Neural crest cell (in vitro differentiated cells): ENCODE results near the gene SRRM3. TPM values are rescaled to one million over a fixed set of nuclear protein-coding genes. Genes with fewer than 3 reads are reported as not detected.
A peak's percentile ranks its signal among the peaks of the same experiment; 100 is the strongest.

ENCODE experiments used
- DNase-seq: peaks from one replicate; pipeline ENCODE4 v3.0.0; 2021; ENCODE audit warnings: low read depth, mixed read lengths, low spot score
- H3K27ac Mint-ChIP-seq: one replicate; pipeline ENCODE4 v1.8.0; 2021; ENCODE audit warnings: mild to moderate bottlenecking, mixed read lengths; ENCODE audit not compliant: unreplicated experiment
- H3K27me3 Mint-ChIP-seq: 2 replicates; pipeline ENCODE4 v1.8.0; 2021; ENCODE audit warnings: low read depth, mild to moderate bottlenecking, mixed read lengths
- H3K36me3 Mint-ChIP-seq: 2 replicates; pipeline ENCODE4 v1.8.0; 2021; ENCODE audit warnings: low read depth, mild to moderate bottlenecking, mixed read lengths
- H3K4me1 Mint-ChIP-seq: 2 replicates; pipeline ENCODE4 v1.8.0; 2021; ENCODE audit warnings: mixed read lengths
- H3K4me3 Mint-ChIP-seq: one replicate; pipeline ENCODE4 v1.8.0; 2021; ENCODE audit warnings: mild to moderate bottlenecking, mixed read lengths
- H3K9me3 Mint-ChIP-seq: 2 replicates; pipeline ENCODE4 v1.8.0; 2021; ENCODE audit warnings: mixed read lengths
- total RNA-seq: library from RNA; stranded (reverse); gene quantifications from 2 replicates; pipeline ENCODE4 v1.2.1, GENCODE V29; 2021
- TF ChIP-seq, protein P1 (sequence below): fragments of 200-600 bp; sonication (generic); conservative IDR thresholded peaks from 2 replicates; pipeline ENCODE4 v1.5.0; 2021; ENCODE audit warnings: antibody characterized with exemption, mild to moderate bottlenecking

SRRM3 gene
- total RNA-seq, 1 donor from 2014 or later: 4.9 TPM

DNA sequence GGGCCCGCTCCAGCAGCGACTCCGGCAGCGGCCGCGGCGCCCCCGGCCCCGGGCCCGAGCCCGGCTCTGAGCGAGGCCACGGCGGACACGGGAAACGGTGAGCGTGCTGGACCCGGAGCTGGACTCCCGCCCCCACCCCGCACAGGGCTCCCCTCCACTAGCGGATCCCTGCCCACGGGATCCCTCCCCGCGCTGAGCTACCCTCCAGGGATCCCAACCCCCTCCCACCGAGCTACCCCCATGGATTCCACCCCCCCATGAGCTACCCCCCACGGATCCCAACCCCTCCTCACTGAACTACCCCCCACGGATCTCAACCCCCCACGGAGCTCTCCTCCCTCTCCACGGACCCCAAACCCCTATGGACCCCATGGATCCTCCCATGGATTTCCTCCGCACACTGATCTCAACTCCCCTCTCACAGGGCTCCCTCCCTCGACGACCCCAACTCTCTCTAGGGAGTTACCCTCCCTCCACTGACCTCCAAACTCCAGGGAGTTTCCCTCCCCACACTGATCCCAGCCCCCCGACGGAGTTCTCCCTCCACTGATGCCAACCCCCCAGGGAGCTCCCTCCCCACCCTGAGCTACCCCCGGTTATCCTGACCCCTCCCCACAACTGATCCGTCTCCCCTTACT, 80.1 kb downstream of the SRRM3 start:
- H3K4me3 Mint-ChIP-seq: no peak overlapping the region
- peaks cover 9% of the 10 kb centered on the region for H3K4me1 Mint-ChIP-seq
- no peak overlapping the region for H3K27ac Mint-ChIP-seq
- H3K27me3 Mint-ChIP-seq: peaks cover 84% of the 10 kb centered on the region
- H3K9me3 Mint-ChIP-seq: no peaks in the 10 kb centered on the region
- DNase-seq: no peak
- no peaks in the 10 kb centered on the region for H3K36me3 Mint-ChIP-seq
- TF ChIP-seq, protein P1, sequence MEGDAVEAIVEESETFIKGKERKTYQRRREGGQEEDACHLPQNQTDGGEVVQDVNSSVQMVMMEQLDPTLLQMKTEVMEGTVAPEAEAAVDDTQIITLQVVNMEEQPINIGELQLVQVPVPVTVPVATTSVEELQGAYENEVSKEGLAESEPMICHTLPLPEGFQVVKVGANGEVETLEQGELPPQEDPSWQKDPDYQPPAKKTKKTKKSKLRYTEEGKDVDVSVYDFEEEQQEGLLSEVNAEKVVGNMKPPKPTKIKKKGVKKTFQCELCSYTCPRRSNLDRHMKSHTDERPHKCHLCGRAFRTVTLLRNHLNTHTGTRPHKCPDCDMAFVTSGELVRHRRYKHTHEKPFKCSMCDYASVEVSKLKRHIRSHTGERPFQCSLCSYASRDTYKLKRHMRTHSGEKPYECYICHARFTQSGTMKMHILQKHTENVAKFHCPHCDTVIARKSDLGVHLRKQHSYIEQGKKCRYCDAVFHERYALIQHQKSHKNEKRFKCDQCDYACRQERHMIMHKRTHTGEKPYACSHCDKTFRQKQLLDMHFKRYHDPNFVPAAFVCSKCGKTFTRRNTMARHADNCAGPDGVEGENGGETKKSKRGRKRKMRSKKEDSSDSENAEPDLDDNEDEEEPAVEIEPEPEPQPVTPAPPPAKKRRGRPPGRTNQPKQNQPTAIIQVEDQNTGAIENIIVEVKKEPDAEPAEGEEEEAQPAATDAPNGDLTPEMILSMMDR: no peak

DNA sequence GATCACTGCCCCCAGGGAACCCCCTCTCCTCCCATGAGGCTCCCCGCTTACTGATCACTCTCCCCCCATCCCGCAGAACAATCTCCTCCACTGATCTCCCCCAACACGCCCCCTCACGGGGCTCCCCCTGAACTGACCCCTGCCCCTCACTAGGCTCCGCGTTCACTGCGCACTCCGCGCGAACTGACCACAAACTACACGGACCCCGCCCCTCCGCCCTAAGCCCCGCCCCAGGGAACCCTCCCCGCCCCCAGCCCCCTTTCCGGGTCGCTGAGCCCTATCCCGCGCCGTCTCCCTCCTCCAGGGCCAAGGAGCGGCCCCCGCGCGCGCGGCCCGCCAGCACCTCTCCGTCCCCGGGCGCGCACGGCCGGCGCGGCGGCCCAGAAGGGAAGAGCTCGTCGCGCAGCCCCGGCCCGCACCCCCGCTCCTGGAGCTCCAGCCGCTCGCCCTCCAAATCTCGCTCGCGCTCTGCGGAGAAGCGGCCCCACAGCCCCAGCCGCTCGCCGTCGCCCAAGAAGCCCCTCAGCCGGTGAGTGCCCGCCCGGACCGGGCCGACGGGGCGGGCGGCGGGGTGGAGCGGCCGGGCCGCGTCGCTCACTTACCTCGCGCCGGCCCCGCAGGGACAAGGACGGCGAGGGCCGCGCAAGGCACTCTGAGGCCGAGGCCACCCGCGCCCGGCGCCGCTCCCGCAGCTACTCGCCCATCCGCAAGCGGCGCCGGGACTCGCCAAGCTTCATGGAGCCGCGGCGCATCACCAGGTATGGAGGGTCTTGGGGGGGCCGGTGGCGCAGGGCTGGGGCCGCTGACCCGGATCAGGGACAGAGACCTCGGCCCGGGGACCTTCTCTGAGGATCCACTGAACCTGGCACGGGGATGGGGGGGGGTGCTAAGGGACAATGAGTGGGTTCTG, 80.9 kb downstream of the SRRM3 start:
- TF ChIP-seq, protein P1: no peak

DNA sequence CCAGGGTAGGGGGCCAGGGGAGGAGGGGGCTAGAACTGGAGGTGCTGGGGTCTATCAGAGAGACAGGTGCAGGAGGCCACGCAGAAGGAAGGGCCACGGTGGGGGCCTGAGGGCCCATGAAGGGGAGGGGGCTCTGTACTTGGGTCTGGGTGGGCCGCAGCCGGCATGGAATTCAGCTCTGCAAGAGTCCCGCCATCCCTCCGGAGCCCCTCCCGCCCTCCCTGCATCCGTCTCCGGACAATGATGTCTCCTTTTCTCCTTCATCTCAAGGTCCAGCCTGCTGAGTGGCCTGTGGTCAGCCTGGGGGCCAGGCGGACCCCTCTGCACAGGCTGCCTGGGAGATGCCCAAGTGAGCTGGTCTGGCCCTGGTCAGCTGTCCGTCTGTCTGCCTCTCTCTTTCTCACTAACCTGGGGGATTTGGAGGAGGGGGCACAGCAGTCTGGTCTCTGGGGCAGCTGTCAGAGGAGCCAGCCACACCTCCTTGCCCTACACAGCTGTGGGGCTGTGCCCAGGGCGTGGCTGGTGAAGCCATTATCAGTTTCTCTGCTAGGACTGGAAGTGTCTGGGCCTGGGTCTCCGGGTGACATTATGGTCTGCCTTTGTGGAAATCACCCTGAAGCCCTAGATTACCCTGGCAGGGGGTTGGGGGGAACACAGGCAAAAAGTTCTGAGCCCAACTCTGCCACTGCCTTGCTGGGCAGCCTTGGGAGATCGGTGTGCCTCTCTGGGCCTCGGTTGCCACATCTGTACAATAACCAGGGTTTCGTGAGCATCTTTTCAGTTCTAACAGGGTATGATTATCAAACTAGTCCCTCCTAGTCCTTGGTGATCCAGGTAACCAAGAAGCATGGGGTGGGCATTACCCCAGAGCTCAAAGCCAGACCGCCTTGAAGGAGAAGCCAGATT, 81.8 kb downstream of the SRRM3 start:
- no peaks in the 10 kb centered on the region for H3K9me3 Mint-ChIP-seq
- no peaks in the 10 kb centered on the region for H3K36me3 Mint-ChIP-seq
- H3K4me3 Mint-ChIP-seq: peak overlapping the region; percentile 77
- H3K27me3 Mint-ChIP-seq: peaks cover 68% of the 10 kb centered on the region
- peaks cover 9% of the 10 kb centered on the region for H3K4me1 Mint-ChIP-seq
- H3K27ac Mint-ChIP-seq: no peak overlapping the region
- DNase-seq: no peak
- TF ChIP-seq, protein P1: no peak

More for the DNA sequence above, 80.9 kb downstream of the SRRM3 start:
- Mint-ChIP-seq H3K27me3 (peaks cover 77% of the 10 kb centered on the region), H3K36me3 (no peaks in the 10 kb centered on the region), H3K4me3 (peak overlapping the region; percentile 34), H3K4me1 (peaks cover 9% of the 10 kb centered on the region), H3K9me3 (no peaks in the 10 kb centered on the region), H3K27ac (no peak overlapping the region)
- no peak for DNase-seq

DNA sequence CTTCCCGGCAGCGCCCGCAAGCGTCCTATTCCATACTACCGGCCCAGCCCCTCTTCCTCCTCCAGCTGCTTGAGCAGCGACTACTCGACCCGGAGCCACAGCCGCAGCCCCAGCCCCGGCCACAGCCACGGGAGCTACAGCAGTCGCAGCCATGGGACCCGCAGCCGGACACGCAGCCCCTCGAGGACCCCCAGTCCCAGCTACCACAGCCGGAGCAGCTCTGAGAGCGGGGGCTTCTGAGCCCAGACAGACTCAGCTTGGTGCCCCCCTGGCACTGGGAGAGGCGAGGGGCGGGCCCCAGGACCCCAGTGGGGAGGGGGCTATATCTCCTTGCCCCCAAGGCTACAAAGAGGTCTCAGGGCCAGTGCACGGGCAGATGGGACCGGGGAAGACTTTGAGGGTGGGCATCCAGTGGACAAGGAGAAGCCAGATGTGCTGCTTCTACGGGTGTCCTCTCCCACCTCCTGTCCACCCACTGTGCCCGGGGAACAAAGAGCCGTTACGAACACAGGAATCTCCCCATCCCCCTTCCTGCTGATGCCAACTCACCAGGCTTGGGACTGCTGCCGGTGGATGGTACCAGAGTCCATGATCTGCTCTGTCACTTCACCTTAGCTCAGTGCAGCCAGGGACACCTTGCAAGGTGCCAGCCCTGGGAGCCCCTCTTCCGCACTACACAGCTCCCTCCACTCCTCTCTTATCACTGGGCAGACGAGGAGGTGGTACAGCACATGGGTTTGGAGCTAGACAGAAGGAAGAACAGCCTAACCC, 84.1 kb downstream of the SRRM3 start:
- no peaks in the 10 kb centered on the region for H3K36me3 Mint-ChIP-seq
- no peak overlapping the region for H3K4me3 Mint-ChIP-seq
- H3K27ac Mint-ChIP-seq: no peak overlapping the region
- H3K27me3 Mint-ChIP-seq: peaks cover 52% of the 10 kb centered on the region
- TF ChIP-seq, protein P1: no peak
- DNase-seq: no peak
- H3K9me3 Mint-ChIP-seq: no peaks in the 10 kb centered on the region
- H3K4me1 Mint-ChIP-seq: peaks cover 16% of the 10 kb centered on the region
